Activated naive CD4-positive, alpha-beta T cell treated with anti-CD3 and anti-CD28 coated beads, Interleukin-2, amount 10 ng/mL, durations not matched to agents 7 days and 5 days (primary cell): Measurements from ENCODE around the gene ADAM19.

ENCODE experiments used
- CTCF ChIA-PET: fragments of 350-600 bp; sonication (Branson Sonifier 250); formaldehyde crosslinking; loops from one replicate; lab custom pipeline; 2021; ENCODE audit warnings: antibody characterized with exemption; lab: Charles Lee
- DNase-seq: peaks from one replicate; pipeline ENCODE4 v3.0.0-alpha.2; 2020
- H3K27ac Mint-ChIP-seq: one replicate; pipeline ENCODE4 v1.8.0; 2021; ENCODE audit warnings: mild to moderate bottlenecking, moderate library complexity, mixed read lengths
- H3K27me3 Mint-ChIP-seq: one replicate; pipeline ENCODE4 v1.8.0; 2021; ENCODE audit warnings: mild to moderate bottlenecking, mixed read lengths
- H3K36me3 Mint-ChIP-seq: one replicate; pipeline ENCODE4 v1.8.0; 2021; ENCODE audit warnings: mixed read lengths
- H3K4me1 Mint-ChIP-seq: one replicate; pipeline ENCODE4 v1.8.0; 2021; ENCODE audit warnings: mixed read lengths
- H3K4me3 Mint-ChIP-seq: one replicate; pipeline ENCODE4 v1.8.0; 2021; ENCODE audit warnings: mild to moderate bottlenecking, moderate library complexity, mixed read lengths
- H3K9me3 Mint-ChIP-seq: one replicate; pipeline ENCODE4 v1.8.0; 2021; ENCODE audit warnings: mixed read lengths

ADAM19 gene

GRCh38 chr5:157504053-157504452, 71.5 kb downstream of the ADAM19 start:
- DNase-seq: no peak
- Mint-ChIP-seq H3K9me3 (no peaks in the 10 kb centered on the region), H3K4me3 (no peak overlapping the region), H3K4me1 (peaks cover 39% of the 10 kb centered on the region), H3K36me3 (peaks cover 80% of the 10 kb centered on the region), H3K27ac (no peak overlapping the region), H3K27me3 (peaks cover 6% of the 10 kb centered on the region)
- CTCF ChIA-PET: interaction anchor here (0.7 to 1.6 kb wide), 3 partner anchors 18 to 214 kb away, joined by 3 to 6 read pairs (median 4); no protein-coding TSS in a partner anchor

GRCh38 chr5:157502143-157502647, 73.4 kb downstream of the ADAM19 start:
- Mint-ChIP-seq H3K4me1 (peaks cover 33% of the 10 kb centered on the region), H3K9me3 (no peaks in the 10 kb centered on the region), H3K4me3 (no peak overlapping the region), H3K27me3 (no peaks in the 10 kb centered on the region), H3K36me3 (peaks cover 74% of the 10 kb centered on the region), H3K27ac (peak overlapping the region; percentile 49)
- CTCF ChIA-PET: interaction anchor here (0.6 kb wide), 1 partner anchor 68 kb away, joined by 3 read pairs; no protein-coding TSS in a partner anchor
- no peak for DNase-seq

- H3K4me3 Mint-ChIP-seq: no peak overlapping the region
- CTCF ChIA-PET: no interaction called here
- no peak for DNase-seq
- H3K9me3 Mint-ChIP-seq: no peaks in the 10 kb centered on the region
- peaks cover 31% of the 10 kb centered on the region for H3K4me1 Mint-ChIP-seq
- H3K36me3 Mint-ChIP-seq: peaks cover 64% of the 10 kb centered on the region
- no peaks in the 10 kb centered on the region for H3K27me3 Mint-ChIP-seq
- no peak overlapping the region for H3K27ac Mint-ChIP-seq
Observed at GRCh38 chr5:157497875-157498611, 77.5 kb downstream of the ADAM19 start.

- Mint-ChIP-seq H3K27ac (no peak overlapping the region), H3K4me1 (peaks cover 20% of the 10 kb centered on the region), H3K4me3 (no peak overlapping the region), H3K27me3 (no peaks in the 10 kb centered on the region), H3K9me3 (no peaks in the 10 kb centered on the region), H3K36me3 (peaks cover 61% of the 10 kb centered on the region)
- CTCF ChIA-PET: interaction anchor here (0.8 kb wide), 1 partner anchor 97 kb away, joined by 3 read pairs; no protein-coding TSS in a partner anchor
- no peak for DNase-seq
Observed at GRCh38 chr5:157496864-157497263, 78.7 kb downstream of the ADAM19 start.

GRCh38 chr5:157494178-157494832, 81.3 kb downstream of the ADAM19 start:
- peaks cover 20% of the 10 kb centered on the region for H3K4me1 Mint-ChIP-seq
- no peak for DNase-seq
- no peak overlapping the region for H3K4me3 Mint-ChIP-seq
- peaks cover 55% of the 10 kb centered on the region for H3K36me3 Mint-ChIP-seq
- H3K27me3 Mint-ChIP-seq: no peaks in the 10 kb centered on the region
- CTCF ChIA-PET: interaction anchor here (1.4 kb wide), 1 partner anchor 224 kb away, joined by 3 read pairs; no protein-coding TSS in a partner anchor
- peak overlapping the region; percentile 2 for H3K27ac Mint-ChIP-seq
- H3K9me3 Mint-ChIP-seq: no peaks in the 10 kb centered on the region

GRCh38 chr5:157492886-157493285, 82.7 kb downstream of the ADAM19 start:
- Mint-ChIP-seq H3K36me3 (peaks cover 64% of the 10 kb centered on the region), H3K4me1 (peaks cover 32% of the 10 kb centered on the region), H3K9me3 (no peaks in the 10 kb centered on the region), H3K27me3 (no peaks in the 10 kb centered on the region), H3K27ac (no peak overlapping the region), H3K4me3 (no peak overlapping the region)
- CTCF ChIA-PET: interaction anchor here (1.2 kb wide), 1 partner anchor 61 kb away, joined by 3 read pairs; no protein-coding TSS in a partner anchor
- DNase-seq: no peak

- H3K27ac Mint-ChIP-seq: no peak overlapping the region
- no peaks in the 10 kb centered on the region for H3K27me3 Mint-ChIP-seq
- no peaks in the 10 kb centered on the region for H3K9me3 Mint-ChIP-seq
- CTCF ChIA-PET: interaction anchor here (0.6 kb wide), 1 partner anchor 77 kb away, joined by 3 read pairs; no protein-coding TSS in a partner anchor
- H3K4me3 Mint-ChIP-seq: no peak overlapping the region
- peaks cover 66% of the 10 kb centered on the region for H3K36me3 Mint-ChIP-seq
- peaks cover 44% of the 10 kb centered on the region for H3K4me1 Mint-ChIP-seq
- no peak for DNase-seq
Observed at GRCh38 chr5:157491471-157491995, 84.0 kb downstream of the ADAM19 start.

- H3K27ac Mint-ChIP-seq: peak overlapping the region; percentile 85
- H3K9me3 Mint-ChIP-seq: peaks cover 3% of the 10 kb centered on the region
- no peaks in the 10 kb centered on the region for H3K27me3 Mint-ChIP-seq
- CTCF ChIA-PET: interaction anchor here (0.9 kb wide), 1 partner anchor 16 kb away, joined by 3 read pairs; no protein-coding TSS in a partner anchor
- H3K4me1 Mint-ChIP-seq: peaks cover 54% of the 10 kb centered on the region
- no peak overlapping the region for H3K4me3 Mint-ChIP-seq
- peaks cover 77% of the 10 kb centered on the region for H3K36me3 Mint-ChIP-seq
- peak; percentile 50 for DNase-seq
Observed at GRCh38 chr5:157487358-157487757, 88.2 kb downstream of the ADAM19 start.

- Mint-ChIP-seq H3K4me3 (no peak overlapping the region), H3K36me3 (peaks cover 79% of the 10 kb centered on the region), H3K9me3 (peaks cover 3% of the 10 kb centered on the region), H3K27me3 (no peaks in the 10 kb centered on the region), H3K4me1 (peaks cover 59% of the 10 kb centered on the region), H3K27ac (peak overlapping the region; percentile 85)
- no peak for DNase-seq
- CTCF ChIA-PET: no interaction called here
Observed at GRCh38 chr5:157486861-157487260, 88.7 kb downstream of the ADAM19 start.

- CTCF ChIA-PET: interaction anchor here (0.9 to 1.9 kb wide), 3 partner anchors 10 to 17 kb away, joined by 3 to 9 read pairs (median 9); no protein-coding TSS in a partner anchor
- Mint-ChIP-seq H3K4me1 (peaks cover 65% of the 10 kb centered on the region), H3K36me3 (peaks cover 80% of the 10 kb centered on the region)
Observed at GRCh38 chr5:157486221-157486681, 89.3 kb downstream of the ADAM19 start.

GRCh38 chr5:157485811-157486210, 89.8 kb downstream of the ADAM19 start:
- no peaks in the 10 kb centered on the region for H3K27me3 Mint-ChIP-seq
- DNase-seq: no peak
- peaks cover 82% of the 10 kb centered on the region for H3K36me3 Mint-ChIP-seq
- CTCF ChIA-PET: interaction anchor here (0.9 to 1.9 kb wide), 3 partner anchors 9 to 18 kb away, joined by 3 to 9 read pairs (median 9); no protein-coding TSS in a partner anchor
- H3K9me3 Mint-ChIP-seq: peaks cover 3% of the 10 kb centered on the region
- no peak overlapping the region for H3K4me3 Mint-ChIP-seq
- peaks cover 70% of the 10 kb centered on the region for H3K4me1 Mint-ChIP-seq
- peak overlapping the region; percentile 83 for H3K27ac Mint-ChIP-seq

More at GRCh38 chr5:157486221-157486681, 89.3 kb downstream of the ADAM19 start:
- peak; percentile 46 for DNase-seq
- Mint-ChIP-seq H3K27me3 (no peaks in the 10 kb centered on the region), H3K27ac (peak overlapping the region; percentile 85), H3K9me3 (peaks cover 3% of the 10 kb centered on the region), H3K4me3 (no peak overlapping the region)

GRCh38 chr5:157485340-157485739, 90.2 kb downstream of the ADAM19 start:
- peak overlapping the region; percentile 83 for H3K27ac Mint-ChIP-seq
- no peaks in the 10 kb centered on the region for H3K27me3 Mint-ChIP-seq
- no peak overlapping the region for H3K4me3 Mint-ChIP-seq
- no peak for DNase-seq
- peaks cover 3% of the 10 kb centered on the region for H3K9me3 Mint-ChIP-seq
- H3K4me1 Mint-ChIP-seq: peaks cover 75% of the 10 kb centered on the region
- CTCF ChIA-PET: interaction anchor here (1.7 to 1.9 kb wide), 2 partner anchors 9 to 15 kb away, joined by 9 read pairs; no protein-coding TSS in a partner anchor
- peaks cover 87% of the 10 kb centered on the region for H3K36me3 Mint-ChIP-seq

- Mint-ChIP-seq H3K27ac (peak overlapping the region; percentile 83), H3K9me3 (peaks cover 3% of the 10 kb centered on the region), H3K27me3 (no peaks in the 10 kb centered on the region), H3K36me3 (peaks cover 86% of the 10 kb centered on the region), H3K4me3 (no peak overlapping the region), H3K4me1 (peaks cover 80% of the 10 kb centered on the region)
- CTCF ChIA-PET: interaction anchor here (0.9 to 1.9 kb wide), 3 partner anchors 8 to 15 kb away, joined by 4 to 9 read pairs (median 9); no protein-coding TSS in a partner anchor
- no peak for DNase-seq
Observed at GRCh38 chr5:157484768-157485167, 90.8 kb downstream of the ADAM19 start.
